Measurements from ENCODE around the gene TK1. TPM values are rescaled to one million over a fixed set of nuclear protein-coding genes. Genes with fewer than 3 reads are reported as not detected.
A peak's percentile ranks its signal among the peaks of the same experiment; 100 is the strongest.

Gene TK1
- total RNA-seq, 2 experiments from 2014 or later: 165 to 173 TPM

DNA sequence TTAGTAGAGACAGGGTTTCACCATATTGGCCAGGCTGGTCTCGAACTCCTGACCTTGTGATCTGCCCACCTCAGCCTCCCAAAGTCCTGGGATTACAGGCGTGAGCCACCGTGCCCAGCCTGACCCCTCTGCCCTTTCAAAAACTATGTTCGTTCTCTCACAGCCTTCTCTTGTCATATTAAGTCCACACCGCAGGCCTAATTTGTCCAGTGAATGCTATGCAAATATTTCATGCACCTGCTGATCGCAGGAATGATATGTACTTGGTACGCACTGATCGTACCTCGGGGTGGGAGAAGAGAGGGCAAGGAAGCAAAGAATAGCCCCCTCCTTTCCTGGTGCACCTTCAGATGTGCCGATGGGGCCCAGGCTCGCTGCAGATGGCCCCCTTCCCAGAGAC is 24.2 kb upstream of the TK1 start:
- peaks cover 8% of the 10 kb centered on the region for H3K4me1 Mint-ChIP-seq (ENCODE audit: low read depth)
- peaks cover 15% of the 10 kb centered on the region for H3K36me3 Mint-ChIP-seq (ENCODE audit: low read depth)
- no peak overlapping the region for H3K27ac Mint-ChIP-seq
- H3K9me3 Mint-ChIP-seq: no peaks in the 10 kb centered on the region
- CTCF ChIA-PET: interaction anchor here (0.7 kb wide), 1 partner anchor 34 kb away, joined by 3 read pairs; no protein-coding TSS in a partner anchor
- intact Hi-C loops (cut with micrococcal nuclease): no loop called here
- H3K4me3 Mint-ChIP-seq: no peak overlapping the region
- no peaks in the 10 kb centered on the region for H3K27me3 Mint-ChIP-seq (ENCODE audit: low read depth)
- DNase-seq: no peak

DNA sequence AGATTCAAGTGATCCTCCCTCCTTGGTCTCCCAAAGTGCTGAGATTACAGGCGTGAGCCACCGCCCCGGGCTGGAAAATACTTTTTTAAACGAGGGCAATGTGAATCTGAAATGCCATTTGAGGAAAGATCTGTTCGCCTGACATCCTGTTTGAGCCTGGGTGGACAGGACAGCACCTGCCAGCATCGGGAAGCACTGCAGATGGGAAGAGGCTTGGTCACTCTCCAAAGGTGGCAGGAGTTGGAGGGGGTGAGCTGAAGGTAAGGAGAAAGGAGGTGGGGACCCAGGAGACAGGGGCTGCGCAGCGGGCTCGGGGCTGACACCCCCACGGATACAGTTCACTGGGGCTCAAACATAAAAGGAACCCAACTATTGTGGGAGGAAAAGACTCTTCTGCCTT is 23.3 kb upstream of the TK1 start:
- peaks cover 10% of the 10 kb centered on the region for H3K36me3 Mint-ChIP-seq (ENCODE audit: low read depth)
- intact Hi-C loops (cut with micrococcal nuclease): no loop called here
- H3K4me1 Mint-ChIP-seq (ENCODE audit: low read depth): peaks cover 5% of the 10 kb centered on the region
- CTCF ChIA-PET: no interaction called here
- no peak for DNase-seq
- H3K27me3 Mint-ChIP-seq (ENCODE audit: low read depth): no peaks in the 10 kb centered on the region
- H3K4me3 Mint-ChIP-seq: no peak overlapping the region
- H3K9me3 Mint-ChIP-seq: no peaks in the 10 kb centered on the region
- no peak overlapping the region for H3K27ac Mint-ChIP-seq

DNA sequence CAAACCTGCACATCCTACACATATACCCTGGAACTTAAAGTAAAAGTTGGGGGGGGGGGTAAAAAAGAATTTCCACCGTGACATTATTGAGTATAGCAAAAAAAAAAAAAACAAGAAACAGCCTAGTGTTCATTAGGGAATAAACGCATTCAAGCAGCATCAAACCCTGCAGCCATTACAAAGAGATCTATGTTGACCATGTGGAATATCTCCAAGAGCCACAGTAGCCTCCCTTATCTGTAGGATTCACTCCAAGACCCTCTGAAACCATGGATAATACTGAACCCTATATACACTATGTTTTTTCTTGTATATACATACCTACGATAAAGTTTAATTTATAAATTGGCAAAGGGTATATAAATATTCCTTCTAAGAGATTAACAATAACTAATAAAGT is 21.6 kb upstream of the TK1 start:
- CTCF ChIA-PET: no interaction called here
- Mint-ChIP-seq H3K27ac (no peak overlapping the region), H3K4me3 (no peak overlapping the region), H3K36me3 (ENCODE audit: low read depth) (peaks cover 3% of the 10 kb centered on the region), H3K4me1 (ENCODE audit: low read depth) (no peaks in the 10 kb centered on the region), H3K27me3 (ENCODE audit: low read depth) (no peaks in the 10 kb centered on the region), H3K9me3 (no peaks in the 10 kb centered on the region)
- DNase-seq: no peak
- intact Hi-C loops (cut with micrococcal nuclease): no loop called here

DNA sequence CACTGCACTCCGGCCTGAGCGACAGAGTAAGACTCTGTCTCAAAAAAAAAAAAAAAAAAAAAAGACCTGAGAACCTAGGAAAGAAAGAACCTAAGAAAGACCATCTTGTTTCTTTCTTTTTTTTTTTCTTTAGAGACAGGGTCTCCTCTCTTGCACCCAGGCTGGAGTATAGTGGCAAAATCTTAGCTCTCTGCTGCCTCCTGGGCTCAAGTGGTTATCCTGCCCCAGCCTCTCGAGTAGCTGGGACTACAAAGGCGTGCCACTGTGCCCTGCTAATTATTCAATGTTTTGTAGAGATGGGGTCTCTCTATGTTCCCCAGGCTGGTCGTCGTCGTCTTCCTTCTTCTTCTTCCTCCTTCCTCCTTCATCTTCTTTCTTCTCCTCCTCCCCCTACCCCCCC is 19.4 kb upstream of the TK1 start:
- no peak for DNase-seq
- CTCF ChIA-PET: interaction anchor here (0.7 kb wide), 2 partner anchors 56 to 370 kb away, joined by 3 to 4 read pairs; no protein-coding TSS in a partner anchor
- H3K4me1 Mint-ChIP-seq (ENCODE audit: low read depth): no peaks in the 10 kb centered on the region
- H3K27me3 Mint-ChIP-seq (ENCODE audit: low read depth): no peaks in the 10 kb centered on the region
- H3K36me3 Mint-ChIP-seq (ENCODE audit: low read depth): peaks cover 3% of the 10 kb centered on the region
- no peaks in the 10 kb centered on the region for H3K9me3 Mint-ChIP-seq
- intact Hi-C loops (cut with micrococcal nuclease): no loop called here
- no peak overlapping the region for H3K4me3 Mint-ChIP-seq
- no peak overlapping the region for H3K27ac Mint-ChIP-seq

DNA sequence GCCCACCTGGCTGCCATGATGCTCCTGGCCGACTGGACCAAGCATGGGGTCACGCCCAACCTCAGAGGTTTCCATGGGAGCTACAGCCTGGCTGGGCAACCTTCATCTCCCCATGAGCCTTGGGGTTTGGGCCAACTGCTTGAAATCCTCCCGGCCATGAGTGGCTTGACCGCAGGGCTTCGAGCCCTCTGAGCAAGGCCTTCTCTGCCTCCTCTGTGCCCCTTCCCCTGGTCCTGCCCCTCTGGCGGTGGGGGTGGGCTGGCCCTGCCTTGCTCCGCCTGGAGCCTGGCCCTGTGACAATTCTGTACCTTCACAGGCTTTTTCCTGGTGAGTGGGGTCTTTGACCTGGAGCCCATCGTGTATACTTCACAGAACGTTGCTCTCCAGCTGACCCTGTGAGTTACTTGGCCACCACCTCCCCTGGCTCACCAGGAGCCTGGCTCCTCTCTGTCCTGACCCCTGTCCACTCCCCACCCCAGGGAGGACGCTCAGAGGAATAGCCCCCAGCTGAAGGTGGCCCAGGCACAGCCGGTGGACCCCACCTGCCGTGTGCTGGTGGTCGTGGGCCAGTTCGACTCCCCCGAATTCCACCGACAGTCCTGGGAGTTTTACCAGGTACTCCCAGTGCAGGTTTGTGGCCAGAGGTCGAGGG is 18.4 kb upstream of the TK1 start:
- CTCF ChIA-PET: interaction anchor here (0.8 kb wide), 1 partner anchor 12 kb away, joined by 4 read pairs; no protein-coding TSS in a partner anchor
- Mint-ChIP-seq H3K4me1 (ENCODE audit: low read depth) (no peaks in the 10 kb centered on the region), H3K27me3 (ENCODE audit: low read depth) (no peaks in the 10 kb centered on the region), H3K27ac (no peak overlapping the region), H3K9me3 (no peaks in the 10 kb centered on the region), H3K36me3 (ENCODE audit: low read depth) (peaks cover 3% of the 10 kb centered on the region), H3K4me3 (no peak overlapping the region)
- DNase-seq: no peak
- intact Hi-C loops (cut with micrococcal nuclease): no loop called here

DNA sequence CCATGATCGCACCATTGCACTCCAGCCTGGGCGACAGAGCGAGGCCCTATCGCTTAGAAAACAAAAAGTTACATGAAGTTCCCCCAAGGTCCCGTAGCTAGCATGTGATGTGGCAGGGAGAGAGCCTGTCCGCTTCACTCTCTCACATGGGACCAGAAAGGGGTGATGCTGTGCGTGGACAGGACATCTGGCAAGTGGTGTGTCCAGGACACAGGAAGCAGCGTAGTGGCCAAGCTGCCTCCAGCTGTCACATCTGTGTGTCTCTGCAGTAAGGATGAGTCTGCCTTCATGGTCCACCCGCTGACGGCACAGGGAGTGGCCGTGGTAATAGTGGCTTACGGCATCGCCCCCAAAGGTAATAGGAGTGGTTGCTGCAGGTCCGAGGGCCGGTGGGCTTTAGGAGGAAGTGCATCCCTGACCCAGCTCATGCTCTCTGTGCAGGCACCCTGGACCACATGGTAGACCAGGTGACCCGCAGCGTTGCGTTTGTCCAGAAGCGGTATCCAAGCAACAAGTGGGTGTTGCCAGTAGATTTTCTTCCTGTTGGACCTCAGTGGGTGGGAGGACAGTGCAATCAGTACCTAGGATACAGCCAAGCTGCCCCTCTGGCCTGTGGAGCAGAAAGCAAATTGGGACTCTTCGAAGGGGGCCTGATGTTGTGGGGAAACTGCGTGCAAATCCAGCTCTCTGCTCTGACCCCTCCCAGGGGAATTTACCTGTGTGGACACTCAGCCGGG is 17.7 kb upstream of the TK1 start:
- CTCF ChIA-PET: interaction anchor here (0.7 to 0.8 kb wide), 2 partner anchors 11 to 239 kb away, joined by 3 to 4 read pairs; no protein-coding TSS in a partner anchor
- no peaks in the 10 kb centered on the region for H3K27me3 Mint-ChIP-seq (ENCODE audit: low read depth)

DNA sequence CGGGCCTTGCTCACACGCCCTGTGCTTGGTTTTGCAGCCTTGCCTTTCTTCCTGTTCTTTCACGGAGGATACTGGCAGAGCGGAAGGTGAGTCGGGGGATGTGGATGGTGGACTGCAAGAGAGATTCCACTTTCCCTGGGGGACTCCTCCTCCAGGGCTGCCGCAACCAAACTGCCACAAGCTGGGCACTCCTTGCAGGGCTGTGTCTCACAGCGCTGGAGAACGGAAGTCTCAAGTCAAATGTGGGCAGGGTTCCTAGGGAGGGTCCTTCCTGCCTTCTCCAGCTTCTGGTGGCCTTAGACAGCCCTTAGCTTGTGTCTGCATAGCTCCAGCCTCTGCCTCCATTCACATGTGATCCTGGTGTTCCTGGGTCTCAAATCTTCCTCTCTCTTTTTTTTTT is 15.8 kb upstream of the TK1 start:
- Mint-ChIP-seq H3K4me1 (ENCODE audit: low read depth) (no peaks in the 10 kb centered on the region), H3K4me3 (no peak overlapping the region), H3K36me3 (ENCODE audit: low read depth) (peaks cover 4% of the 10 kb centered on the region), H3K27me3 (ENCODE audit: low read depth) (no peaks in the 10 kb centered on the region), H3K27ac (no peak overlapping the region), H3K9me3 (no peaks in the 10 kb centered on the region)
- CTCF ChIA-PET: interaction anchor here (0.6 to 1.7 kb wide), 5 partner anchors 10 to 628 kb away, joined by 3 to 5 read pairs (median 3); no protein-coding TSS in a partner anchor
- DNase-seq: no peak
- intact Hi-C loops (cut with micrococcal nuclease): no loop called here

More for the DNA sequence above, 17.7 kb upstream of the TK1 start:
- Mint-ChIP-seq H3K9me3 (no peaks in the 10 kb centered on the region), H3K4me1 (ENCODE audit: low read depth) (no peaks in the 10 kb centered on the region), H3K4me3 (no peak overlapping the region), H3K36me3 (ENCODE audit: low read depth) (peaks cover 3% of the 10 kb centered on the region), H3K27ac (no peak overlapping the region)
- no peak for DNase-seq
- intact Hi-C loops (cut with micrococcal nuclease): no loop called here

DNA sequence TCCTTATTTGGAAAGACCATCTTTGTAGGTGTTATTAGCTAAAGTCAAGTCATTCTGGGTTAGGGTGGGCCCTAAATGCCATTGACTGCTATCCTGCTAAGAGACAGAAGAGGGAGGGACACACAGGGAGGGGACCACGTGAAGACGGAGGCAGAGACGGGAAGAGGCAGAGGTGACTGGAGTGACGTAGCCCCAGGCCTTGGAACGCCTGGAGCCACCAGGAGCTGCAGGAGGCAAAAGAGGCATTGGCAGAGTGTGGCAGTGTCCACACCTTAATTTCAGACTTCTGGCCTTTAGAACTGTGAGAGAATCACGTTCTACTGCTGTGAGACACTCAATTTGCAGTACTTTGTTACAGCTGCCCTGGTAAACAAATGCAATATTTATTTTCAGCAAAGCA is 13.6 kb upstream of the TK1 start:
- CTCF ChIA-PET: no interaction called here
- intact Hi-C loops (cut with micrococcal nuclease): no loop called here
- Mint-ChIP-seq H3K27ac (no peak overlapping the region), H3K4me3 (no peak overlapping the region), H3K27me3 (ENCODE audit: low read depth) (no peaks in the 10 kb centered on the region), H3K4me1 (ENCODE audit: low read depth) (no peaks in the 10 kb centered on the region), H3K36me3 (ENCODE audit: low read depth) (peaks cover 5% of the 10 kb centered on the region), H3K9me3 (no peaks in the 10 kb centered on the region)
- no peak for DNase-seq

DNA sequence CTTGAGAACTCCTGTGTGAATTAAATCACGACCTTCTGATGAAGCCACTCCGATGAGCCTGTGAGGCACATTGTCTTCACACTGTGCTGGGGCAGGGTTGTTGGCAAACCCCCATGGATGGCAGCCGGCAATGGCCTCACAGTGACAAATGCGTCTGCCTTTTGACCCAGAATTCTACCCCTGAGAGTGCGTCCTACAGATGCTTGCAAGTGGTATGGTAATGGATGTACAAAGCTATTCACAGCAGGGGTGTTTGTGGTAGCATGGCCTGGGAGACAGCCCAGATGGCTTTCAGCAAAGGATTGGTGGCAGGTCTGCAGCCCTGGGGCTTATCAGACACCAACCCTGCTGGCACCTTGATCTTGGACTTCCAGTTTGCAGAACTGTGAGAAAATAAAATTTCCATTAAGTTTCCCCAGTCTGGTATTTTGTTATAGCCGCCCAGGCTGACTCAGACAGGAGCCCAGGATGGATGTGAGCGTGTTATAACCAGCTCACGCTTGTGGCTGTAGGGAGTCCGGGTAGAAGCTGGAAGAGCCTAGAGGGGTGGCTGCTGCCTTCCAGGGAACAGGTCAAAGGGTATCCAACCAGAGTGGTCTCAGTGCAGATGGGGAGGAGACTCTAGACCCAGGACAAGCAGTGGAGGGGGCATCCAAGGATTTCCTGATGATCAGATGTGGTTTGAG is 10.4 kb upstream of the TK1 start:
- no peak overlapping the region for H3K4me3 Mint-ChIP-seq
- H3K27me3 Mint-ChIP-seq (ENCODE audit: low read depth): no peaks in the 10 kb centered on the region
- CTCF ChIA-PET: no interaction called here
- no peaks in the 10 kb centered on the region for H3K4me1 Mint-ChIP-seq (ENCODE audit: low read depth)
- no peaks in the 10 kb centered on the region for H3K9me3 Mint-ChIP-seq
- intact Hi-C loops (cut with micrococcal nuclease): no loop called here
- peaks cover 12% of the 10 kb centered on the region for H3K36me3 Mint-ChIP-seq (ENCODE audit: low read depth)
- no peak overlapping the region for H3K27ac Mint-ChIP-seq
- DNase-seq: no peak

DNA sequence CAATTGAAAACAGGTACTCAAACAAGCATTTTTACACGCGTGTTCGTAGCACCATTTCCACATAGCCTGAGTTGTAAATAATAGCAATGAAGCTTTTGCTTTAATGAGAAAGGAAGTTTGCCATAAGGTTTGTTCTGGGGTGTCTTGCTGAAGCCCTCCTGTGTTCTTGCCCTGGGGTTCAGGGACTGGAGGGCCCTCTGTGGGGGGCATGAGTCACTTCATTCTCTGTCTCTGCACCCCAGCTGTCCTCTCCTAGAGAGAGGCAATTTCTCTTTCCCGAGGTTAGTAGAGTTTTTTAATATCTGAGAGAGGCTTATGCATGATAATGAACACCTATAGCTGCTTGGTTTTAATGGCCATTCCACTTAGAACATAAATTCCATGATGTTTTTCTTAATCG is 9.9 kb upstream of the TK1 start:
- H3K36me3 Mint-ChIP-seq (ENCODE audit: low read depth): peaks cover 13% of the 10 kb centered on the region
- CTCF ChIA-PET: no interaction called here
- intact Hi-C loops (cut with micrococcal nuclease): no loop called here
- H3K27ac Mint-ChIP-seq: no peak overlapping the region
- no peak overlapping the region for H3K4me3 Mint-ChIP-seq
- H3K4me1 Mint-ChIP-seq (ENCODE audit: low read depth): no peaks in the 10 kb centered on the region
- H3K9me3 Mint-ChIP-seq: no peaks in the 10 kb centered on the region
- H3K27me3 Mint-ChIP-seq (ENCODE audit: low read depth): no peaks in the 10 kb centered on the region
- no peak for DNase-seq

DNA sequence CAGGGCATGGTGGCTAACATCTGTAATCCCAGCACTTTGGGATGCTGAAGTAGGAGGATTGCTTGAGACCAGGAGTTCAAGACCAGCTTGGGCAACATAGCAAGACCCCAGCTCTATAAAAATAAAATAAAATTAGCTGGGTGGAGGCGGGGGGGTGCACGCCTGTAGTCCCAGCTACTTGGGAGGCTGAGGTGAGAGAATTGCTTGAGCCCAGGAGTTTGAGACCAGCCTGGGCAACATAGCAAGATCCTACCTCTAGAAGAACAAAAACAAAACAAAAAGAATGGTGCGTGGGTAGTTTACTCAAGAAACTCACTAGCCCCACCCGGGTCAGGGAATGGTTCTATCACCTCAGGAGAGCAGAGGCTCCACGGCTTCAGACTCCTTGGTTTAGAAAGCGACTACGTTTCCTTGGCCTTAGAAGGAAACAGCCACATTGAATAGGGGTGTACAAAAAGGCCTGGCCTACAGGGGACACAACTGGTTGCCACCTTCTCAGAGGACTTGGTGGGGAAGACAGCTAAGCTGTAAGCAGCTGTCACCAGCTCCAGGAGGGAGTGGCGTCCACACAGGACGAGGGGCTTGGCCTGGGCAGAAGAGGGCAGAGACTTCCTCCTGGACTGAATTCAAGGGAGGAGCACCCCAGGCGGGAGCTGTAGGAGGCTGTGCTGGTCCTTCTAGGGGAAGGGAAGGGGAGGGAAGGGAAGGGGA is 716 bp downstream of the TK1 start:
- no peaks in the 10 kb centered on the region for H3K27me3 Mint-ChIP-seq (ENCODE audit: low read depth)
- no peaks in the 10 kb centered on the region for H3K9me3 Mint-ChIP-seq
- H3K36me3 Mint-ChIP-seq (ENCODE audit: low read depth): peaks cover 38% of the 10 kb centered on the region
- CTCF ChIA-PET: interaction anchor here (0.6 to 1.9 kb wide), 5 partner anchors 10 to 65 kb away, joined by 3 to 11 read pairs (median 4); no protein-coding TSS in a partner anchor
- H3K27ac Mint-ChIP-seq: peak overlapping the region; percentile 70
- DNase-seq: peak; percentile 33
- H3K4me1 Mint-ChIP-seq (ENCODE audit: low read depth): peaks cover 30% of the 10 kb centered on the region
- intact Hi-C loops (cut with micrococcal nuclease): loop anchor here (2.0 to 5.0 kb wide), 2 partner anchors 29 to 164 kb away; partner anchors contain the start of gene BIRC5
- H3K4me3 Mint-ChIP-seq: peak overlapping the region; percentile 83

DNA sequence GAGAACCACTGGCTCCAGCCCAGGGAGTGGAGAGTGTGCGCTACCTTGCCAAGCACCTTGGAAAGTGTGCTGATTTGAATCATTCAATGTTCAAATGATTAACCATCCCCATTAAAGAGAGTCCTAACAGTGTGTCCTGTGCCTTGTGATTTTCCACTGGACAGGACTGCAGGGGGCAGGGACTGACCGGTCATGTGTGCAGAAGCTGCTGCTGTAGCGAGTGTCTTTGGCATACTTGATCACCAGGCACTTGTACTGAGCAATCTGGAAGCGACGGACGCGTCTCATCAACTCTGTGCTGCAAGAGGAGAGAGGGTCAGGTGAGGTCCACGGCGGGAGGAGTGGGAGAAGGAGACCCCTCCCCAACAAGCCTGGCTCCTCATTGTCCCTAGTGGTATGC is 2.0 kb downstream of the TK1 start:
- peaks cover 30% of the 10 kb centered on the region for H3K4me1 Mint-ChIP-seq (ENCODE audit: low read depth)
- CTCF ChIA-PET: no interaction called here
- no peaks in the 10 kb centered on the region for H3K27me3 Mint-ChIP-seq (ENCODE audit: low read depth)
- no peaks in the 10 kb centered on the region for H3K9me3 Mint-ChIP-seq
- H3K36me3 Mint-ChIP-seq (ENCODE audit: low read depth): peaks cover 44% of the 10 kb centered on the region
- no peak overlapping the region for H3K27ac Mint-ChIP-seq
- H3K4me3 Mint-ChIP-seq: peak overlapping the region; percentile 83
- no peak for DNase-seq
- intact Hi-C loops (cut with micrococcal nuclease): loop anchor here (5.0 kb wide), 1 partner anchor 163 kb away; no protein-coding TSS in a partner anchor

All from activated naive CD4-positive, alpha-beta T cell treated with anti-CD3 and anti-CD28 coated beads for 36 hours (primary cell).